Myocyte (in vitro differentiated cells): ENCODE measurements around the gene OTOP1. TPM values are rescaled to one million over a fixed set of nuclear protein-coding genes. Genes with fewer than 3 reads are reported as not detected.
"Not testable (repeated sequence)": the region's sequence is repeated elsewhere in the genome, so short reads cannot be mapped to it uniquely, and the experiment has no call there.

Experiments
- DNase-seq: peaks from one replicate; pipeline ENCODE4 v3.0.0-alpha.2; 2012; ENCODE audit warnings: low read depth
- total RNA-seq: library from RNA; depleted of rRNA; stranded (reverse); fragments of >200 nt; gene quantifications from 2 replicates; pipeline ENCODE4 v1.2.3, GENCODE V29; 2014

Gene OTOP1
- total RNA-seq, 1 donor from 2014 or later, result not detected

DNA sequence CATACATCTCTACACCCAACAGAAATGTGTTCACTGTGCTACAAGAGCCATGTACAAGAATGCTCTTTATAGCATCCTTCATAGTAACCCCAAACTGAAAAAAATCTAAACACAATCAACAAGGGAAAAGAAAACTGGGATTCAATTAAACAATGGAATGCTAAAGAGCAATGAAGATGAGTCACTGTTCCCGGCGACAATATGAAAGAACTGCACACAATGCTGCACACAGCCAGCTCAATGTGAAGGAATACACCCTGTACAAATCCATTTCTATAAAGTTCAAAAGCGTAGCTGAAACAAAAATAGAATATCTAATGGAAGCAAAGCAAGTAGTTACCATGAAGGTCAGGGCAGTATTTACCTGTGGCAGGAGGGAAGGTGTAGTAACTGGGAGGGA is 12.8 kb upstream of the OTOP1 start:
- DNase-seq, result not testable (repeated sequence)

GRCh38 chr4:4233610-4234009 is 6.9 kb upstream of the OTOP1 start:
- no peak for DNase-seq

DNA sequence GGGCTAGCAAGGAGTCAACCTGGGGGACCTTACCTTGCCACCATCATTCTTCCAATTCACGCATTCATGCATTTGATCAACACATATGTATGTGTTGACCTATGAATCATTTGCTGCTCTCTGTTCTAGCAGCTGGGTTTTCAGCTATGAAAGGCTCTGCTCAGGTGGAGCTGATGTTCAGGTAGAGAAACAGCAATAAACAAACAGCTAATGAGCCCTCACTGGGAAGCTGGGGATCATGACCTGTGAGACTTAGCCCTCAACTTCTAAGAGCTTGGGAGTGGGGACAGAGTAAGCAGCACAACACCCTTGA is 1.6 kb upstream of the OTOP1 start:
- no peak for DNase-seq

- no peak for DNase-seq
These were observed 1.0 kb upstream of the OTOP1 start for GRCh38 chr4:4227510-4228355.

- no peak for DNase-seq
These were observed 669 bp downstream of the OTOP1 start for GRCh38 chr4:4225915-4226605.

- DNase-seq, result no peak
These were observed 9.6 kb downstream of the OTOP1 start for GRCh38 chr4:4217113-4217512.

DNA sequence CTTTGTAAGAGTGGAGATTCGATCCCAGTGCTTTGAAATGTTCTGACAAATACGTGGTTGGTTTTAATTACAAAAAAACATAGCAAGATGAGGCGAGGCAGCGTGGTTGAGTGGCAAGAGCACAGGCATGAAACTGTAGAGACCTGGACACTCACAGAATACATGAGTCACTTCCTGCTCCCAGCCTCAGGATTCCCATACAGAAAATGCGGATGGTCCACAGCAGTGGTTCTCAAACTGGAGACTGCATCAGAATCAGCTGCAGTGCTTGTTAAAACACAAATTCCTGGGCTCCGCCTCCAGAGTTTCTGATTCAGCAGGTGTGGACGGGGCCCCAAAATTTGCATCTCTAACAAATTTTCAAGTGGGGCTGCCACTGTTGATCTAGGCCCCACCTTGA is 10.1 kb downstream of the OTOP1 start:
- peak; percentile 43 for DNase-seq

DNA sequence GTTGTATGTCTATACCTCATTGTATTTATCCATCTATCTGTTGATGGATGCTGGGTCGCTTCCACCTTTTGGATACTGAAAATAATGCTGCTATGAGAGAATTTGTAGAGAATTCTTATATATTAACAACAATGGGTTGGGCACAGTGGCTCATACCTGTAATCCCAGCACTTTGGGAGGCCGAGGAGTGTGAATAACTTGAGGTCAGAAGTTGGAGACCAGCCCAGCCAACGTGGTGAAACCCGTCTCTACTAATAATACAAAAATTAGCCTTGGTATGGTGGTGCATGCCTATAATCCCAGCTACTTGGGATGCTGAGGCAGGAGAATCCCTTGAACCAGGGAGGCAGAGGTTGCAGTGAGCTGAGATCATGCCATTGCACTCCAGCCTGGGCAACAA is 13.1 kb downstream of the OTOP1 start:
- peak; percentile 9 for DNase-seq

- DNase-seq, result no peak
These were observed 20.5 kb downstream of the OTOP1 start for GRCh38 chr4:4206204-4206603.

GRCh38 chr4:4204401-4204745 is 22.4 kb downstream of the OTOP1 start:
- no peak for DNase-seq

GRCh38 chr4:4203688-4204400 is 22.9 kb downstream of the OTOP1 start:
- DNase-seq, result no peak

DNA sequence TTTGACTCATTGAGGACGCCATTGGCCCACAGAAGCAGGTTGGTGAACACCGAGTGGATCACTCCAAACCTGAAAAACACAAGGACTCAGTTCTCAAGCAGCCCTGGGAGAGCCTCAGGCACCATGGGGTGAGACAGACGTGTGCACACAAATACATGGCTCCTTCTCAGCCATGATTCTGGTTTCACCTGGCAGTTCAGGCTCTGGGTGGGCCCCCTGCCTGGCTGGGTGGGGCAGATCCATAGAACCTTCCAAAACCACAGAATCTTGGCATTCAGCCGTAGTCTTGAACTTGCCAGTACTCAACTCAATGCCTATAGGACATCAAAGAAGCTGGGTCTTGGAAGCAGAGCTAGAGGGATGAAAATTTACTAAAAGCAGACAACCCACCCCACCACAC is 24.2 kb downstream of the OTOP1 start:
- no peak for DNase-seq

GRCh38 chr4:4200624-4201023 is 26.1 kb downstream of the OTOP1 start:
- no peak for DNase-seq

GRCh38 chr4:4195354-4195753 is 31.4 kb downstream of the OTOP1 start:
- no peak for DNase-seq

DNA sequence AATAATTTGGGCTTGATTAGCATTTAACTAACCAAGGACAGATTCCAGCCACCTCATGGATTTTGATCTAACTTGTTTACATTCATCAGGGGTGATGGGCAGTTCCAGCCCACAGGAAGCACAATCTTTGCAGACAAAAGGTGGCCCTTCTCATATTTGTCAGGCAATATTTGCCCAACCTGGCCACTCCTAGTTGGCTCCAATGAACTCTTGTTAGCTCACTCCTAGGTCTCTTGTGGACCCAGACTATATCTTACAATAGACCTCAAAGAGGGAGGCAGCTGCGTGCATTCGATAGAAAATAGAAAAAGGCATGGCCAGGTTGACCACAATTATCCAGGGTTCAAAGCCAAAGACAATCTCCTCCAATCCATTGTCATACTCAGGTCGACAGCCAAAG is 38.2 kb downstream of the OTOP1 start:
- DNase-seq, result not testable (repeated sequence)

- DNase-seq, result no peak
These were observed 41.2 kb downstream of the OTOP1 start for GRCh38 chr4:4185528-4185927.

GRCh38 chr4:4182835-4183568 is 43.7 kb downstream of the OTOP1 start:
- DNase-seq, result peak; percentile 28

DNA sequence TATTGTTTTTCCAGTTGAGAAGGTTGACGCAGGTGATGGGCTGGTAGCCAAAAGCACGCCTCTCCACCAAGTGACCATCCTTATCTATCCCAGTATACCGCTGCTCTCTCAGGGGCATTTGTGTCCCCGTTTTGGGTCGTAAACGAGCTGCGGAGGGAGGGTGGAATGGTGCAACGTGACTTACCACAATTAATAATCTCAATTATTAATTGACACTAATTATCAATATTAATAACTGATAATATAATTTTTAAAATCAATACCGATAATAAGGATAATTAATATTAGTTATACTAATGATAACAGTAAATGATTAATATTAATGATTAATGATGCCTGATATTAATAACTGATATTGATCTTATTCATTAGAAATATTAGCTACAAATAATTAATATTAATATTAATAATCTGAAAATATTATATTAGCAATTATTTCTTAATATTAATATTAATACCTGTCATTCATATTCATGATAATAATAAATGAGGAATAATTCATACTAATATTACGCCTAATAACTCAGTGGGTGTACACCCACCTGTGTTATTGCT is 56.1 kb downstream of the OTOP1 start:
- no peak for DNase-seq

- not testable (repeated sequence) for DNase-seq
These were observed 58.5 kb downstream of the OTOP1 start for GRCh38 chr4:4167981-4168780.

GRCh38 chr4:4166986-4167385 is 59.7 kb downstream of the OTOP1 start:
- DNase-seq, result not testable (repeated sequence)
